MM.1S (cell line): ENCODE measurements around the gene MANBA.

Source experiments
- DNase-seq: peaks from one replicate; pipeline ENCODE4 v3.0.0-alpha.2; 2015
- H2AFZ ChIP-seq: fragments of 300-600 bp; sonication (generic); 2 replicates; pipeline ENCODE4 v1.6.0; 2016; ENCODE audit warnings: antibody characterized with exemption, low read length
- H3F3A ChIP-seq: fragments of 300-600 bp; sonication (generic); 2 replicates; pipeline ENCODE4 v1.6.1; 2016; ENCODE audit warnings: mild to moderate bottlenecking, antibody characterized with exemption, low read length, moderate library complexity, mixed read lengths; ENCODE audit not compliant: insufficient read depth
- H3K27ac ChIP-seq: fragments of 300-600 bp; sonication (generic); 2 replicates; pipeline ENCODE4 v1.5.1; 2016; ENCODE audit warnings: mild to moderate bottlenecking, low read length
- H3K27me3 ChIP-seq: fragments of 300-600 bp; sonication (generic); replicated peaks from 2 replicates; pipeline ENCODE4 v1.6.0; 2016; ENCODE audit warnings: low read length; ENCODE audit not compliant: insufficient read depth
- H3K36me3 ChIP-seq: fragments of 300-600 bp; sonication (generic); replicated peaks from 2 replicates; pipeline ENCODE4 v1.6.1; 2016; ENCODE audit warnings: mild to moderate bottlenecking, low read length, mixed read lengths; ENCODE audit not compliant: insufficient read depth
- H3K4me1 ChIP-seq: fragments of 300-600 bp; sonication (generic); 2 replicates; pipeline ENCODE4 v1.6.1; 2016; ENCODE audit warnings: low read length, mixed read lengths
- H3K4me2 ChIP-seq: fragments of 300-600 bp; sonication (generic); 2 replicates; pipeline ENCODE4 v1.6.0; 2016; ENCODE audit warnings: low read depth, low read length
- H3K4me3 ChIP-seq: fragments of 300-600 bp; sonication (generic); 2 replicates; pipeline ENCODE4 v1.5.1; 2016; ENCODE audit warnings: low read length, mixed read lengths
- H3K79me2 ChIP-seq: fragments of 300-600 bp; sonication (generic); 2 replicates; pipeline ENCODE4 v1.6.1; 2016; ENCODE audit warnings: mixed run types, low read length, mixed read lengths
- H3K9ac ChIP-seq: fragments of 300-600 bp; sonication (generic); 2 replicates; pipeline ENCODE4 v1.6.1; 2016; ENCODE audit warnings: low read length, mixed read lengths
- H3K9me2 ChIP-seq: fragments of 300-600 bp; sonication (generic); replicated peaks from 2 replicates; pipeline ENCODE4 v1.6.1; 2016; ENCODE audit warnings: mild to moderate bottlenecking, low read length, mixed read lengths; ENCODE audit not compliant: insufficient read depth
- H3K9me3 ChIP-seq: fragments of 300-600 bp; sonication (generic); replicated peaks from 2 replicates; pipeline ENCODE4 v1.6.1; 2016; ENCODE audit warnings: mild to moderate bottlenecking, low read length, mixed read lengths; ENCODE audit not compliant: insufficient read depth
- H4K20me1 ChIP-seq: fragments of 300-600 bp; sonication (generic); 2 replicates; pipeline ENCODE4 v1.6.1; 2016; ENCODE audit warnings: mild to moderate bottlenecking, low read length, moderate library complexity, mixed read lengths; ENCODE audit not compliant: insufficient read depth
- EZH2 ChIP-seq: fragments of 300-600 bp; sonication (generic); optimal IDR thresholded peaks from 2 replicates; pipeline ENCODE3; 2017; ENCODE audit warnings: low read depth, mild to moderate bottlenecking, antibody characterized with exemption, low read length, mixed read lengths
- EZH2phosphoT487 ChIP-seq: fragments of 300-600 bp; sonication (generic); IDR thresholded peaks from 2 replicates; pipeline ENCODE4 v1.6.1; 2018; ENCODE audit warnings: antibody characterized with exemption, low read length
- TF ChIP-seq, protein P1 (sequence below): fragments of 300-600 bp; sonication (generic); IDR thresholded peaks from 2 replicates; pipeline ENCODE4 v1.5.1; 2016; ENCODE audit warnings: antibody characterized with exemption, low read length, mixed read lengths

Gene MANBA

DNA sequence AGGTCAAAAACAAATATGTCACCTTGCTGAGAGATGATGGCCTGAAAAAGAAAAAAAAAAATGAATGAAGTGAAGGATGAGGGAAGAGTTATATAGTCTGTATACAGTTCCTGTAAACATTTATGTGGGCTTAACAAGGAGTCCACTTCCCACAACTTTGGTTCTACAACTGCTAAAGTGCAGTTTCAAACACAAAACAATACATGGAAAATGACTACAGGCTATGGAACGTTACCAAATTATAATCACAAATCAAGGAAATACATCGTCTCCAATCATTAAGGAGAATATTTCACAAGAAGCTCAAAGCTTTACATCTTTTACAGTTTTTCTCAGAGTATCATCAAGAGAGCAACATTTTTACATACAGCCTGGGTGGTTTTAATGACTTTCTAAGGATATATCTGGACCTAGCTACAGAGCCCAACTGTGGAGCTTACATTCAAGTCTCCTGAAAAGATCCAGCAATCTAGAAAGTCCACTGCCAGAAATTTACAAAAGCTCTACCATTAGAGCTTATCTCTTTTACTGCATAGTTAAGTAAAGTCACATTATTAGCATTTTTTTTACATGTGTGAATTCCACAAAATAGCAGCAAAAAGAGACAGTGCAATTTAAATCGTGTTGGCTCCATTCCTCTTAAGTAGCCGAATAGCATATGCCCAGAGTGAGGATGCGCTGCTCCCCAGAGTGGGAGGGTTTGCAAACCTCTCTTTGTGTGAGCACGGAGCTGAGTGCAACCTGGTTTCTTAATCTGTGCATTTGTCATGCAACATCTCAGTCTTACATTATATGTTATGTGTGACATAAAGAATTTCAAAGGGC, 128.3 kb downstream of the MANBA start:
- DNase-seq: no peak
- Histone ChIP-seq H3K4me3 (no peak overlapping the region), H3K27ac (no peak overlapping the region), H3K9me3 (no peaks in the 10 kb centered on the region), H3K9ac (no peak overlapping the region), H3K9me2 (no peaks in the 10 kb centered on the region), H3K4me2 (no peak overlapping the region), H3K27me3 (no peaks in the 10 kb centered on the region), H3F3A (no peaks in the 10 kb centered on the region), H4K20me1 (no peaks in the 10 kb centered on the region), H3K4me1 (no peaks in the 10 kb centered on the region), H3K36me3 (no peaks in the 10 kb centered on the region), H2AFZ (no peak overlapping the region), H3K79me2 (no peaks in the 10 kb centered on the region)
- TF ChIP-seq EZH2phosphoT487 (no peak), EZH2 (no peak)
- TF ChIP-seq, protein P1, sequence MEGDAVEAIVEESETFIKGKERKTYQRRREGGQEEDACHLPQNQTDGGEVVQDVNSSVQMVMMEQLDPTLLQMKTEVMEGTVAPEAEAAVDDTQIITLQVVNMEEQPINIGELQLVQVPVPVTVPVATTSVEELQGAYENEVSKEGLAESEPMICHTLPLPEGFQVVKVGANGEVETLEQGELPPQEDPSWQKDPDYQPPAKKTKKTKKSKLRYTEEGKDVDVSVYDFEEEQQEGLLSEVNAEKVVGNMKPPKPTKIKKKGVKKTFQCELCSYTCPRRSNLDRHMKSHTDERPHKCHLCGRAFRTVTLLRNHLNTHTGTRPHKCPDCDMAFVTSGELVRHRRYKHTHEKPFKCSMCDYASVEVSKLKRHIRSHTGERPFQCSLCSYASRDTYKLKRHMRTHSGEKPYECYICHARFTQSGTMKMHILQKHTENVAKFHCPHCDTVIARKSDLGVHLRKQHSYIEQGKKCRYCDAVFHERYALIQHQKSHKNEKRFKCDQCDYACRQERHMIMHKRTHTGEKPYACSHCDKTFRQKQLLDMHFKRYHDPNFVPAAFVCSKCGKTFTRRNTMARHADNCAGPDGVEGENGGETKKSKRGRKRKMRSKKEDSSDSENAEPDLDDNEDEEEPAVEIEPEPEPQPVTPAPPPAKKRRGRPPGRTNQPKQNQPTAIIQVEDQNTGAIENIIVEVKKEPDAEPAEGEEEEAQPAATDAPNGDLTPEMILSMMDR: no peak

DNA sequence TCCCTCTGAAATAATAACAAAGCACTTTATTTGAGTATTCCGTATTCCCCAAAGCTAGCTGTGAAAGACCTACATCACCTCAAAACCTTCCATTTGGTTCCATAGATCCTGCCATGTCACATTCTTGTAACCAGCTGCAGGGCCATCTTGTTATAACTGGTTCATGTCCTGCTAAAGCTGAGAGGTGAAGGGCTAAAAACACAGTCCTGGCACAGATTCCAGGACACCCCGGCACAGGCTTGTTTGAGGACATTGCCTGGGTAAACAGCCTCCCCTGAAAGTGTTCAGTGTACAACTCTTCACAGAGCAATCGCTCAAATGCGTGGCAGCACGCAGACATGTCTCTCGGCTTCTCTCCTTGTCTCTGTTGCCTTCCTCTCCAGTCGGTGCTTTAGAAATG, 129.2 kb downstream of the MANBA start:
- Histone ChIP-seq H4K20me1 (no peaks in the 10 kb centered on the region), H3K4me2 (no peak overlapping the region), H3K27me3 (no peaks in the 10 kb centered on the region), H3K4me3 (no peak overlapping the region), H3K36me3 (no peaks in the 10 kb centered on the region), H3K79me2 (no peaks in the 10 kb centered on the region), H3F3A (no peaks in the 10 kb centered on the region), H3K4me1 (no peaks in the 10 kb centered on the region), H2AFZ (no peak overlapping the region), H3K27ac (no peak overlapping the region), H3K9ac (no peak overlapping the region), H3K9me3 (no peaks in the 10 kb centered on the region), H3K9me2 (no peaks in the 10 kb centered on the region)
- no peak for DNase-seq
- TF ChIP-seq EZH2: no peak
- no peak for TF ChIP-seq EZH2phosphoT487
- TF ChIP-seq, protein P1: no peak

DNA sequence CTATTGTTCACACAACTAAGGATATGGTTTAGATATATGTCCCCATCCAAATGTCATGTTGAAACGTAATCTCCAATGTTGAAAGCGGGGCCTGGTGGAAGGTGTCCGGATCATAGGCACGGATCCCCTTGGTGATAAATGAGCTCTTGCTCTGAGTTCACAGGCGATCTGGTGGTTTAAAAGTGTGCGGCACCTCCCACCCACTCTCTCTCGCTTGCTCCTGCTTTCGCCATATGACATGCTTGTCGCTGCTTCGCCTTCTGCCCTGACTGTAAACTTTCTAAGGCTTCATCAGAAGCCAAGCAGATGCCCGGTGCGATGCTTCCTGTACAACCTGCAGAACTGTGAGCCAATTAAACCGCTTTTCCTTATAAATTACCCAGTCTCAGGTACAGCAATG, 131.1 kb downstream of the MANBA start:
- Histone ChIP-seq H3K36me3 (no peaks in the 10 kb centered on the region), H3K79me2 (no peaks in the 10 kb centered on the region)

More for the DNA sequence above, 131.1 kb downstream of the MANBA start:
- DNase-seq: no peak
- H3K4me2 ChIP-seq: no peak overlapping the region
- no peaks in the 10 kb centered on the region for H3K9me2 ChIP-seq
- no peaks in the 10 kb centered on the region for H4K20me1 ChIP-seq
- H3F3A ChIP-seq: no peaks in the 10 kb centered on the region
- H3K4me1 ChIP-seq: peaks cover 5% of the 10 kb centered on the region; the same call in 1 of the 2 replicates
- no peak overlapping the region for H3K27ac ChIP-seq
- H3K4me3 ChIP-seq: no peak overlapping the region
- TF ChIP-seq, protein P1: no peak
- TF ChIP-seq EZH2phosphoT487 (no peak), EZH2 (no peak)
- no peaks in the 10 kb centered on the region for H3K27me3 ChIP-seq
- H2AFZ ChIP-seq: no peak overlapping the region
- H3K9me3 ChIP-seq: no peaks in the 10 kb centered on the region
- H3K9ac ChIP-seq: no peak overlapping the region
